ENCODE results near the gene ZBTB9.

The ZBTB9 gene

DNA sequence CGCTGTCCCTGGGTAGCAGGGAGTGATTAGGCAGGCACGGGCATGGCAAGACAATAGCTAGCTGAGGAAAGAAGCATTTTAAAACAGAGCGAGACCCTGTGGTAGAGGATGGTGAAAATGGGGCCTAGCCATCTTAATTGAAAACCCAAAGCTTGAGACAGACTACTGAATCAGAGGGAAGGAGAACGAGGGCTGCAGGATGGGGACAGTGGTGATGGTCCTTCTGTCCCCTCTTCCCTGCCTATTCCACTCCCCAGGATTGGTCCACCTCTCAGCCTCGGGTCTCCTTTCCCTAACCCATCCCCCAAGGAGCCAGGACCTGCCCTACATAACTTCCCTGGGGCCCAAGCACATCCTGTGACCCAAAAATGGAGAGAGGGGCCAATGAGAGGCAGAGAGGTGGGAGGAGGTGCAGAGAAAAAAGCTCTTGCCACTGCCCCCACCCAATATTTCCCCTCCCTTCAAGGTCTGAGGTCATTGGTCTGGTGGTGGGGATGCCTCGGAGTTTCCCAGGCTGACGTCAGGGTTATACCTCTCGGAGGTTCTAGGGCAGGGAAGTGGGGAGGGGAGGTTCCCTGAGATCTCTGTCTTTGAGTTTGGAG lies 35.6 kb upstream of the ZBTB9 start:
- no peak for DNase-seq

DNA sequence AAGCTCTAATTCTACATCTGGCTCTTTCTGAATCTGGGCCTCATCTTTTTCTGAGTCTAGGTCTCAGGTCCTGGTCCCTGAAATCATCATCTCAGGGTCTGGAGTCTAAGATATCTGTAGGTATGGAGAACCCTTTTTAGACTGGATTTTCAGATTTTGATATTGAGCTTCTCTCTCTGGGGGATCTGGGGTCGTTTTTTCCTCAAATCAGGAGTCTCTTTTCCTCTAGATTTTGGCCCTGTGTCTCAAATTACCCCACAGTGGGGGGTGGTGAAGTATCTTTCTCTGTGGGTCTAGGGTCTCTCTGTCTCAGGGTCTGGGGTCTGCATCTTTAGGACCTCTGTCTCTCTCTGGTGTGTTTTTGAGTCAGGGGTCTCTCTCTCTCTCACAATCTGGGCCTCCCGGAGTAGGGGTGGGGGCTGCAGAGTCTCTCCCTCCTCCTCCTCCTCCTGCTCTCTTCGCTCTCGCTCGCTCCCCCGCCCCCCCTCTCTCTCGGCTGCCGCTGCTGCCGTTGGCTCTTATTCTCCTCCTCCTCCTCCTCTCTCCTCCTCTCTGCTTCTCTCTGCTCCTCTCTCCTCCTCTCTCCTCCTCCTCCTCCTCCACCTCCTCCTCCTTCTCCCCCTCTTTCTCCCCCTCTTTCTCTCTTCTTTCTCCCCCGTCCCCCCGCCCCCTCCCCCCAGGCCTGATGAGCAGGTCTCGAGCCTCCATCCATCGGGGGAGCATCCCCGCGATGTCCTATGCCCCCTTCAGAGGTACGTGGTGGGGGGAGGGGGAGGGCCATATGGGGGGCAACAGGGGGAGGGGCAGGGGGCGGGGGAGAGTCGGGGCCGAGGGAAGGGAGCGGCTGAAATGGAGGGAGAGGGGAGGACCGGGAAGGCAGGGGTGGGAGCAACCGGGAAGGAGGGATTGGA lies 34.5 kb upstream of the ZBTB9 start, which contains the start of gene SYNGAP1:
Gene SYNGAP1 (plus strand): TSS at position 486 of the 911 bp plus-strand sequence. CDS start 200 bp downstream, at position 686.
- no peak for DNase-seq

DNA sequence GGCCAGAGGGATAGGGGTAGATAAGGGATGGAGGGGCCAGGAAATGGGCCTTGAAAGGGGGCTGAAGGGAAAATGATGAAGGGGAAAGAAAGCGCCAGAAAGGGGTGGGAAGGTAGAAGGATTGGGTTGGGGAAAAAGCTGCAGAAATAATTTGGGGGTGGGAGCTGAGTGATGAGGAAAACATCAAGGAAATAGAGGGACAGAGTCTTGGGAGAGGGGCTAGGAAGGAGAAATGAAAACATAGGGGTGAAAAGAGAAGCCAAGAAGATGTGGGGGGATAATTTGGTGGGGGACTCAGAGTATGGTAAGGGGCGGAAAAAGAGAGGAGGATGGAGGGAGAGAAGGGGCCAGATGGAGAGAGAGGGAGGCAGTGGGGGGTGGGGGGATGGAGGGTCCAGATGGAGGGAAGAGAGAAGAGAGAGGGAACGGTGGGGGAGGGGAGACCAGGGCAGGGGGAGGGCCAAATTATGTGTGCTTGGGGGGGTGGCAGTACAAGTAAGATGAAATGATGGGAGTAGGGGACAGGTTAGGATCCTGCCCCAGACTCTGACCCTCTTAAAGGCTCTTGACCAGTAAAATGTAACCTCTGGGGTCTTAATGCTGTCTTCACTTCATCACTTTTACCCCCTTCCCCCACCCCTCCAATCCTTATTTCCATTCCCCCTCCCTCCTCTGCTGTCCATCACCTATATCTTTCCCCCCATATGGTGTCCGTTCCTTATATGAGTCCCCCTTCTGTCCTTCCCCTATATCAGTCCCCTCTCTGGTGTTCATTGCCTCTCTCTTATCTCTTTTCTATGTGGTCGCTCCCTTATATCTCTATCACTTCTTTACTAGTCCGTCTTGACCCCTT lies 33.7 kb upstream of the ZBTB9 start:
- DNase-seq, result no peak

DNA sequence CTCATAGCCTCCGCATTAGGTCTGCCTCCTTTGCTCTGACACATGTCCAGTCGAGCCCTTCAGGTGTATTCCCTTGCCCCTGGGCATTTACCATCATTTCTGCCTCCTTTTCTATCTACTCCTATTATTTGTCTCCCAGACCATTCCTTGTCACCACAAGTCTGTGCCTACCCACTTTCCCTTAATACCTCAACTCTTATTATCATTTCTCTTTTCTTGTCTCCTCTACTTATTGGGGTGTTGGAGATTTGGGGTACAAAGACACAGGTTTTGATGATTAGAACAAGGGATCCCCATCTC lies 33.1 kb upstream of the ZBTB9 start:
- no peak for DNase-seq

DNA sequence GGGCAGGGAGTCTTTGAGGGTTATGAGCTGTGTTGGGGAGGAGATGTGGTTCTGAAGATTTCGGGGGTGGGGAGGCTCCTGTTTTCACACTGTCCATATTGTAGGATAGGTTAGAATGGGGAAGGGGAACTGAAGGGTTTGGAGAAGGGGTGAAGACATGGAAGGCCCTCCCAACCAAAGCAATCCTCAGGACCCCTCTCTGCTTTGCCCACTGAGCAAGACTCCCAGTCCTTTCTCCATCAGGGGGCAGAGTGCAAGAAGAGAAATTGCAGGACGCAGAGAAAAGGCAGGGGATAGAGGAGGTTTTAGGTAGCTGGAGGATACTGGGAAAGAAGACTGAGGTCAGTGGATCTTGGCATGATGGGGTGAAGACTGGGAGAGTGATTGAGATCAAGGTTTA lies 30.6 kb upstream of the ZBTB9 start:
- DNase-seq, result no peak

DNA sequence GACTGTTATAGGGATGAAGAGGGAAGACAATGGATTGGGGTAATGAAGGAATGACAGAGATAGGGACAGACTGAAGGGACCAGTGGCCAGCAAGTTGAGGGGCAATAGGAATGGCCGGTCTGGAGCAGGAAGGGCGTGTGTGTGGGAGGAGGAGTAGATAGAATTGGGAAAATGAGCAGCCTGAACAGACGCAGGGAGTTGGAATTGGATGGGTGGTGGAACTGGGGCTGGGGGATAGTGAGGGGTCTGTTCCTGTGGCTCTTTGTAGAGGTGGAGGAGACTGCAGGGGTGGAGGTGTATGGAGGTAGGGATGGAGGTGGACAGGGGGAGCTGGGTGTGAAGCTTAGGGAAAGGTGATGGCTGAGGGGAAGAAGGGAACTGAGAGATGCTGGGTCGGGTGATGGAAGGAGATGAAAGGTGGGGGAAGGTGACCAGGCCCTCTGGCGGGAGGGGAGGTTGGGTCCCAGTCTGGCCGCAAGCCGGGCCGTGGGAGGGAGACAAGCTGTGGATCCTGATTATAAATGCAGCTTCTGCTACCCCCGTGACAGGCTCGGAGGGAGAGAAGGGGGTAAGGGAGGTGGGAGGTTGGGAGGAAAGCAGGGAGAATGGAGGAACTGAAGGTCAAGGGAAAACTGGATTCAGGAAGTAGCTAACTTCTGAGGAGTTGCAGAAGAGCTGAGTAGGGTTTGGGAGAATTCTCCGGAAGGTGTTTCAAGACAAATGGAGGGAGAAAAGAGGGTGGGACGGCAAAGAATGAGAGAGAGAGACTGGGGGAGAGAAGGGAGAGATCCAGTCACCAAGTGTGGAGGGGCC lies 29.3 kb upstream of the ZBTB9 start:
- no peak for DNase-seq

DNA sequence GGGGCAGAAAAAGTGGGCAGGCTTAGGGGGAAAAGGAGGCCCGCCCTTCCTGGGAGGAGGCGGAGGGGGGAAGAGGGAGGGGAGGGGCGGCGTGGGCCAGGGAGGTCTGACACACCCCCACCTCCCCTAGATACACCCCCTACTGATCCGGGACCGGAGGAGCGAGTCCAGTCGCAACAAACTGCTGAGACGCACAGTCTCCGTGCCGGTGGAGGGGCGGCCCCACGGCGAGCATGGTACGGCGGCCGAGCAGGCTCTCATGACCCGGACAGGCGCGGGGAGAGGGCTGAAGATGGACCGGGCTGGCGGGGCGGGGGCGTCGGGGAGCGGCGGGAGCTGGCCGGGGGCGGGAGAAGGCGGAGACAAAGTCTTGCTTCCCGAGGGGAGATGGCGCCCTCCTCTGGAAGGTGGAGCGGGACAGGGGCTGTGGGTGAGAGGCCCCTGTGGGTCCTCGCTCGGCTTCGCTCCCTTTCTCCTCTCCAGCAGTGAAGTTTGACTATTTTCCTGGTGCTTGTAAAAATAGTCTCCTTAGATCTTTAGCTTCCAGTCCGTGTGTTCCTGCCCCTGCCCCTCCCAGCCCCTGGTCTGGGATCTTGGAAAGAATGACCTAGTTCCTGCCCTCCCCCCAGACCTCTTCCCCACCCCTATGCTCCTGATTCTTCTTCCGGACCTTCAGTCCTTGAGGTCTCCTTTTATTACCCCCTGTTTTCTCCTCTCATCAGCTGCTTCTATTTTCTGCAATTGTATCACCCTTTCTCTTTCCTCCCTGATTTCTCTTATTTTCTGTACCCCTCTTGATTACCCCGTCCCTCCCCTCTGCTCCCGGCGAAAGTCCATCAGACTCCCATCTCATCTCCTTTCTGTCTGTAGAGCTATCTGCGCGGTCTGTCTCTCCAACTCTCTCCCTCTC lies 28.5 kb upstream of the ZBTB9 start:
- DNase-seq, result peak; percentile 78

DNA sequence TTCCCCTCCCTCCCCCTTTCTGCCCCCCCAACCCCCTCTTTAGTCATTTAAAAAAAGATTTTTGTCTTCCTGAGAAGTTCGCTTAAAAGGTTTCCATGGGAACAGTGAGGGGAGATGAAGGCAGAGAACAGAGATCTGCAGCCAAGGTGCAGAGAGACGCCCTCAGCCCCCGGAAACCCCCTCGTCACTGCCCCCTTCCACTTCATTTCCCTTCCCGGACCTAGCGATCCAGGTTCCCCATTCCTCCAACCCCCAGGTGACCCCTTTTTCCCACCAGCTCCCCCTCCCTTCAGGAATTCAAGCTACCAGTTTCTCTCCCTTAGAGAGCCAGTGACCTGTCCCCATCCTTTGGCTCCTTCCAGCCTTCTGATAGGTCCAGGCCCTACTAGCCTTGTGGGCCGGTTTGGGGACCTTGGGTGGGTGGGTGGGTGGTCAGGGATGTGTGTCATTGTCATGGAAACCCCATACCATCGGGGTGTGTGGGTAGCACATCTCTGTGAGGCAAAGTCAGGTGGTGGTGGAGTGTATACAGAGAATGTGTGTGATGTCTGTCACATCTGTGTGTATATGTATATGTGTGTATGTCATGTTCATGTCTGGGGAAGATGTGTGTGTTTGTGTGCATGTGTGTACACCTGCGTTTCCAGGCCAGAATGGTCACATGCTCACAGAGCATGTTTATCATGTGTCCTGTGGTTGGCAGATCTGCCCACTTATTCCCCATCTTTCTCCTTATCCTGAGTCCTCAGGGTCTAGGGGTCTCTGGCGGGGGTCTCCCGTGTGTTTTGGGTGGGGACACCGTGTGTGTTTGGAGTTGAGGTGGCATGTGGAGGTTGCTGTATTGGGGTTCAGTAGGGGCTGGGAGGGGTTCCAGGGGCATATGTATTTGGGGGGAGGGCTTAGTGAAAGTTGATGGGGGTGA lies 27.5 kb upstream of the ZBTB9 start:
- no peak for DNase-seq

DNA sequence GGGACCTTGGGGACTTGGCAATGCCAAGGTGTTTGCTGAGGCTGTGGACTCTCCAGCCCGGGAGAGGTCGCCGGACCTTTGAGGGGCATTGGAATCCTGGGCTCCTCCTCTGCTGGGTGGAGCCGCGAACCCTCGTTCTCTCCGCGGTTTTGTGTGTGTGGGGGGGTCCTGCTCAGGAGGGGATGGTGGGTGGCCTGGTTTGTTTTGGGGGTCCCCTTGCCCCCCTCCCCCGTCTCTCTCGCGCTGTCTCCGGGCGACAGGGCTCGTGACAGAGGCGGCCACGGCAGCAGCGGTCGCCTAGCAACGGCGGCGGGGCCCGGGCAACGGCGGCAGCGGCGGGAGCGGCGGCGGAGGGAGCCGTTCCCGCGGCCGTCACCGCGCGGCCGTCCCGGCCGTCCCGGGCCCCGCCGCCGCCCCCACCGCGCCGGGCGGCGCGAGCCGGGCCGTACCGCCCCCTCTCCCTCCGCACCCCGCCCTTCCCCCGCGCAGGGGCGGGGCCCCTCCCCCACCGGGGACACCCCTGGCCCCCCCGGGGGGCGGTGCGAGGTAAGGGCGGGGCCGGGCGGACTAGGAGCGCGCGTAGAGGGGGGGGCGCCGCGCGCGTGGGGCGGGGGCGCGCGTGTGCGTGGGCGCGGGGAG lies 26.7 kb upstream of the ZBTB9 start:
- DNase-seq, result no peak

DNA sequence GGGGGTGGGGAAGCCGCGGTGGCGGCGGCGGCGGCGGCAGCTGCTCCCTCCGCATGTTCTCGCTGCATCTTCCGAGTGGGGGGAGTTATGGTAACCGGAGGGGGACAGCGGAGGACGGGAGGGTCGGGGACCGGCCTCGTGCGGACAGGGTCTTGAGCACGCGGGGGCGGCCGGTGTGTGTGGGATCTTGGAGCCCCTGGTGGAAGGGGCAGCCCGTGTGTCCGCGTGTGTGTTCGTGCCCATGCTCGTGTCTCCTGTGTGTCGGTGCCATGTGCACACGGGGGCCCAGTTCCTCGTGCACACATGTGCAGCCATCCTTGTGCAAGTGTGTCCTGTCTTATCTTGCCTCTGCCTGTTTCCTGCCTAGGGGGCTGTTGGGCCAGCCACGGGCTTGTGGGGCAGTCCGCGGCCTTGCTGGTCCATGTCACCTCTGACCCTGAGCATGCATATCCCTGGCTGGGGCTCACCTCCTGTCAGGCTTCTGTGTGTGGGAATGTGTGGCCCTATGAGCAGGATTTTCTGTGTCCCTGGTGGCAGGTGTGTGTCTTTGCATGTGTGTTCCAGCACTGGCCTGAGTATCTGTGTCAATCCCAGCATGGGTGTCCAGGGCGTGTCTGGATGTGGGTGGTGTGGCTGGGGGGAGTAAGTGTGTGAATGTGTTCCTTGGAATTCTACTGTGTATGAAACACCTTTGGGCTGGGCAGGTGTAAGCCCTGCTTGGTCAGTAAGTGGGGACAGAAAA lies 26.0 kb upstream of the ZBTB9 start:
- DNase-seq, result no peak

DNA sequence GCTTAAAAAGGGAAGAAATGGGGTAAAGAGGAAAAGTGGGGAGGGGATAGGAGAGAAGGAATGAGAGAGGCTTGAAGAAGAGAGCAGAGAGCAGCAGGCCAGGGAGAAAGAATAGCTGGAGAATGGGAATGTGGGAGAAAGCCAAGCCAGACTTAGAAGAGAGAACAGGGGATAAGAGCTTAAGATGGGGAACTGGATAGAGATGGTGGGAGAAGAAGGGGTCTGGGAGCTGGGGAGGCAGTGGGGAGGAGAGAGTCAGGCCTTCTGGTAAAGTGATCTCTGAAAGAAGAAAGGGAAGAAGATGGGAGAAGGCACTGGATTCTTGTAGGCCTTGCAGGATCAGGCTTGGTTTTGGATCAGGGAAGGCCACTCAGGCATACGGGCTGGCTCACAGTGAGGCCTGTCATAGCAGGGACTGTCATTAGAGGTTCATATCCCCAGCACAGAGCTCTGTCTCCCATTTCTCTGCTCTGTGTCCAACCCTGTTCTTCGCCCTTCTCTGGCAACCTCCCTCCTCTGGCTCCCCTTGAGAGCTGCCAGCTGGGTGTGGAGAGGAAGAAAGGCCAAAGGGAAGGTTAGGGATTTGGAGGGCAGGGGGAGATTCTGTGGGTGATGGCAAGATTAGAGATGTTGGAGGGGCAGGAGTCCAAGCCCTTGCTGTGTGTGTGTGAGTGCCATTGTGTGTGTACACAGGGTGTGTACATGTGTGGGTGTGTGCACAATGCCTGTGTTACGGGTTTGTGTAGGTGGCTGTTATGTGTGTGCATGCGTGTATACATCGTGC lies 25.2 kb upstream of the ZBTB9 start:
- no peak for DNase-seq

DNA sequence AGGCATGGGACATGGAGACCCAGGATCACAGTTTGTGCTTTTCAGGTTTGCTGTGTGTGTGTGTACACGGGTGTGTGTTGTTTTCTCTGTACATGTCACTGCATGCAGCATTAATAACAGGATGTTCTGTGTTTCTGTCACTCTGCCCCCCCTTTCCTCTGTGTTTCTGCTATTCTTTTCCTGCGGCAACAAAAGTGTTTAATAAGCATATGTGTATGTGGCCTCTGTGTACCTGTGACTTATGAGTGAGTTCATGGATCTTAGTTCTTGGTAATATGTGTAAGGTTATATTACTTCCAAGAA lies 24.7 kb upstream of the ZBTB9 start:
- no peak for DNase-seq

DNA sequence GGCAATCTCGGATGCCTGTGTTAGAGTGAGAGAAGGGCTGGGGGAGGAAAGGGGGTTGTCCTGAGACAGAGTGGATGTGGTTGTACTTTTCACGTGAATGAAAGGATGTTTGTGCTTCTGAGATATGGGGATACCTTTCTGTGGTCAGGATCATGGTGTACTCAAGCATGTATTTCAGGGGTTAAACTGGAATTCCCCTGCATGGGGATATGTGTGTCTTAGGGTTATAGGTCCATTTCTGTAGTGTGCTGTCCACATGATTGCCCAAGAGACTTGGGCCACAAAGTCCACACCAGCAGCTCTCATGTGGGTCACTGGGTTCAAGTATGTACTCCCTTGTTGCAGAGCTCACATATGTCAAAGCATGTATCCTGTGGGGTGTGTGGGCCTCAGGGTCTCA lies 24.0 kb upstream of the ZBTB9 start:
- DNase-seq, result no peak

DNA sequence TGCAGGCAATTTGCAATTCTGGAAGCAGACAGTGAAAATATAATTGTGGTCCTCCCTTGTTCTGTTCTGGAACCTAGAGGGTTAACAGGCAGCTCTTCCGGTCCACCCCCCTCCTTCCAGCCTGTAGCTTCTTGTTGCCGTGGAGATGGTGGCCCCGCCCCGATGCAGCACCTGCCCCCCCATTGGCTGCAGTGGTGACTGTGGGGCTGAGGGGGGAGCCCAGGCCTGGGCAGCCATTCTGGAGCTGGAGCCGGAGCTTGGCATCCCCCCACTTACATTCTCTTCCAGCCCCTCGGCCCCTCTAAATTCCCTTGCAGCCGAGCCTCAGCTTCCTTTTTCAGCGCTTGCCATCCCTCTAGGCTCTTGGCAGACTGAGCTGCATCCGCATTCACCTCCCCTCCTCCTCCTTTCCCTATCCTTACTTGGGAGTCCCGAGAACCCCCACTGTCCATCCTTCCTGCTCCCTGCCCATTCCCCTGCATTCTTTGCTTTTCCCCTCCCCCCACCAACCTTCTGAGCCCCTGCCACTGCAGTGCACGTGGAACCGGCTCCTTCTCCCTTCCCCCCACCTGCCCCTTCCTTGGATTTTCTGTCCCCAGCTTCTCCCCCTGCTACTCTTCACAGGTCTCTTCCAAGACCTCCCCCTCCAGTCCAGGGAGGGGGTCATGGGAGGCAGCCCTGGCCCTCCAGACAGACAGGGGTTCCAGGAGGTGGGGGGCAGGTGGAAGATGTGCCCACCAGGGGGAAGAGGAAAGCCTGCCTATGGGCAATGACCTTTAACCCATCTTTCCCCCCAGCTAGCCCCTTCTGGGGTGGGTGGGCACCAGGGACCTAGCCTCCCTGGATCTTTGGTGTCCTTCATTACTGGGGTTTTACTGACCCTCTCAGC lies 23.1 kb upstream of the ZBTB9 start:
- peak; percentile 67 for DNase-seq

DNA sequence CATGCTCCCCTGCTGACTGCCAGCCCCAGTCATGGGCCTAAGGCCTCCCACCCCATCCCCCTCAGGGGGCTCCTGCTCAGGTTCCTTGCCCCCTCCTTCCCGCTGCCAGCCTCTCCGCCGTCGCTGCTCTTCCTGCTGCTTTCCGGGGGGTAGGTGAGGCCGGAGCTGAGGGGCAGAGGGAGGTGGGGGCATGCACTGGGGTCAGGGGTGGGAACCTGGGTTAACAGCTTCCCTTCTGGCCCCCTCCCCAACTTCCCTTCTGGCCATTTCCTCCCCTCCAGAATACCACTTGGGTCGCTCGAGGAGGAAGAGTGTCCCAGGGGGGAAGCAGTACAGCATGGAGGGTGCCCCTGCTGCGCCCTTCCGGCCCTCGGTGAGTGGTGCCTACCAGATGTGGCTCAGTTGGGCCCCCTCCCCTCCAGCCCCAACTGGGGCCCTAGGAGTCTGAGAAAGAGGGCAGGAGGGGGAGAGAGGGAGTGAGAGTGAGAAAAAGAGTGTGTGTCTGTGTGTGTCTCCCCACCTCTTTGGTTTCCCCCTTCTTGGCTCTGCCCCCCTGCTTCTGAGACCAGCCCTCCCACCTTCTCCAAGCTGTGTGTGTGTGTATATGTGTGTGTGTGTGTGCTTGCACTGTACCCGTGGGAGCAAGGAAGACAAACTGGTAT lies 22.4 kb upstream of the ZBTB9 start:
- DNase-seq, result no peak

DNA sequence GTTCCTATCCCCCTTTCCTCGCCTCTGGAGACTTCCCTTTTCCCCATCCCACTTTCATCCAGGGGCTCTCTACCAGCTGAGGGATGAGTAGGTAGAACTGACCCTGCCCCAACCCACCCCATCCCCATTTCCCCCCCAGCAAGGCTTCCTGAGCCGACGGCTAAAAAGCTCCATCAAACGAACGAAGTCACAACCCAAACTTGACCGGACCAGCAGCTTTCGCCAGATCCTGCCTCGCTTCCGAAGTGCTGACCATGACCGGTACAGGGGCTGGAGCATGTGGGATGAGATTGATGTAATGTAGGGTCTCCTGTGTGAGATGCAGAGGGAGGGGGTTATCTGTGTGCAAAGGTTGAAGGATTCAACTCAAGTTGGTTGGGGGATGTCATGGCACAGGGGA lies 21.8 kb upstream of the ZBTB9 start:
- DNase-seq, result no peak

DNA sequence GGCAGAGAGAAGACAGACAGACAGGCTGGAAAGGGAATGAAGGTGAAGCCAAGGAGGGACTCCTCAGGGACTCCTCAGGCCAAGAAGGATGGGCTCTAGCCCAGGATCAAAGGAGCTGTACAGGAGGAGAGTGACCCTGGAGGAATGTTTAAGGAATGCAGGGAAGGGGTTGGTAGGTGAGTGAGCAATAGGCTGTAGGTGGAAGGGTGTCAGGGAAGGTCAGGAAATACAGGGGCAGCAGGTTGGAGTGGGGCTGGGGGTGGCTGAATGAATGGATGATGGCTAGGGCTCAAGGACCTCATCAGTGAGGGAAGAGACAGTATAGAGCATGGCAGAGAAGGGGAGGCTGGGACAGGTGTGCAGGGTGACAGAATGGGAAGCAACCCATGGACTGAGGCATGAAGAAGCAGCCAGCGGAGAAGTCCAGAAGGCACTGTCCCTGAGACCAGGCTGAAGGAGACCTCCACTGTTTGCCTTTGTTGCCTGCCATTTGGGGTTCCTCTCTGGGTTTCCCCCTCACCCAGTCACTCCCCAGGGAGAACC lies 21.3 kb upstream of the ZBTB9 start:
- no peak for DNase-seq

All from NCI-H1105 (cell line).